Prostate gland (tissue), 2 donors: ENCODE data around the gene MIF.

Source experiments
- POLR2A ChIP-seq: fragments of 450-650 bp; IDR thresholded peaks from one replicate; pipeline ENCODE4 v1.6.1; 2016; ENCODE audit warnings: antibody characterized with exemption, mild to moderate bottlenecking
- TF ChIP-seq, protein P1 (sequence below), 4 experiments: fragments of 200-600 bp in 2 of 4; fragments of 450-650 bp in 2 of 4; sonication (generic) in 2 of 4; IDR thresholded peaks; 1 replicate in 3 of 4; 2 replicates in 1 of 4; pipeline ENCODE4 v1.5.1; 2016 to 2019; ENCODE audit warnings: antibody characterized with exemption in 4 of 4, mild to moderate bottlenecking in 2 of 4, moderate library complexity in 2 of 4

DNA sequence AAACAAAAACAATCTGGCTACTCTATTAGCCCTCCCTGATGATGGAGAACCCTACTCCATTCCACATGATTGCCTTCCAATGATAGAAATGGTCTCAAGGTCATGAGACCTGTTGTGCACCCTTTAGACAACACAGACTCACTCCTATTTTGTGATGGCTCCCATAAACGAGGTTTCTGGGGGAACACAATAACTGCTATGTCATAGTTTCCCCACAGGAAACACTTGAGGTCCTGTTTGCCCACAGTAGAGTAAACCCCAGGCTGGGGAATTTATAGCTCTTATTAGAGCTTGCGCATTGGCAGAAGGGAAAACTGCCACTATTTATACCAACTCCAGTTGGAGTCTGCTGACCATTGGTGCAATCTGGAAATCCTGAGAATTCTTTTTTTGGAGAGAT lies 28.7 kb downstream of the MIF start:
- TF ChIP-seq, protein P1, sequence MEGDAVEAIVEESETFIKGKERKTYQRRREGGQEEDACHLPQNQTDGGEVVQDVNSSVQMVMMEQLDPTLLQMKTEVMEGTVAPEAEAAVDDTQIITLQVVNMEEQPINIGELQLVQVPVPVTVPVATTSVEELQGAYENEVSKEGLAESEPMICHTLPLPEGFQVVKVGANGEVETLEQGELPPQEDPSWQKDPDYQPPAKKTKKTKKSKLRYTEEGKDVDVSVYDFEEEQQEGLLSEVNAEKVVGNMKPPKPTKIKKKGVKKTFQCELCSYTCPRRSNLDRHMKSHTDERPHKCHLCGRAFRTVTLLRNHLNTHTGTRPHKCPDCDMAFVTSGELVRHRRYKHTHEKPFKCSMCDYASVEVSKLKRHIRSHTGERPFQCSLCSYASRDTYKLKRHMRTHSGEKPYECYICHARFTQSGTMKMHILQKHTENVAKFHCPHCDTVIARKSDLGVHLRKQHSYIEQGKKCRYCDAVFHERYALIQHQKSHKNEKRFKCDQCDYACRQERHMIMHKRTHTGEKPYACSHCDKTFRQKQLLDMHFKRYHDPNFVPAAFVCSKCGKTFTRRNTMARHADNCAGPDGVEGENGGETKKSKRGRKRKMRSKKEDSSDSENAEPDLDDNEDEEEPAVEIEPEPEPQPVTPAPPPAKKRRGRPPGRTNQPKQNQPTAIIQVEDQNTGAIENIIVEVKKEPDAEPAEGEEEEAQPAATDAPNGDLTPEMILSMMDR (IDR thresholded peaks at IDR 0.05): no peak
- no peak for TF ChIP-seq POLR2A
